ENCODE measurements around the gene CDC20B. TPM values are rescaled to one million over a fixed set of nuclear protein-coding genes. Genes with fewer than 3 reads are reported as not detected.

Gene CDC20B
- total RNA-seq, 4 donors from 2014 or later, result not detected

DNA sequence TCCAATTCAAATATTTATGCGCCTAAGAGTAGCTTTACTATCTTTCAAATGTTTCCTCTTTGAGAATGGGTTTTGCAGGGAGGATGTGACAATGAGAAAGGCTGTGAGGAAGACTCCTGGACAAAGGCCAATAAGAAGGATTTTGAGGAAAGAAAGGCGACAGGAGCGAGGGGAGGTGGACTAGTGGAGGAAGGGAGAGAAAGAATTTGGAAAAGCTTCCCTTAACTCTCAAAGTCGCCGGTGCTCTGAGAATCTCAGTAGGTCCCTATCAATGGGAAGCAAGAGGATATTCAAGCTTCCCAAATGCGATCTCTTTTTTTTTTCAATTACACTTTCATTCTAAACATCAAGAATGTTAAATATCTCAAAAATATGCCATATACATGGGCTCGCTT, 2.8 kb upstream of the CDC20B start:
- TF ChIP-seq CTCF (IDR thresholded peaks at IDR 0.05; ENCODE audit: low read depth), result no peak

DNA sequence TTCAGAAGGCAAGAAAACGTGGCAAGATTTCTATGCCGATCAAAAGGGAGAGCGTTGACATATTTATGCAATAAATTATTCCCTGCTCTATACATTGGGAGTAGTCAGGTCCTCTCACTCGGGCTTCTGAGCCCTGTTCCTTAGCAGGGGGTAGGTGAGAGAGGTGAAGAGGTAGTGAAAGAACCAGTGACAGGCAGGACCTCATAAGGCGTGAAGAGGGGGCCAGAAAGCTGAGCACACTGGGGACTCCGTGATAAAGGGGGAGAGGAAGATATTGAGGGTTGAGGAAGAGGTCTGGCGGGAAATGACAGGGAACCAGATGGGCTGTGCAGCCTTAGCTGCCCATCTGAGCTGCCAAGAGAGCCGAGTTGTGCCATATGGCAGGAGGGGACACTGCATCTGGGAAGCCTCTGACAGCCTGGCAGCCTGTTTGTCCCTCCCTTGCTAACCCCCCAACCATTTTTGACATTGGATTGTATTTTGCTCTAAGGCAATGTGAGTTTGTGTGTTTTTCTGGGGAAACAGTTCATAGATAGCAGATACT, 782 bp upstream of the CDC20B start:
- TF ChIP-seq CTCF (IDR thresholded peaks at IDR 0.05; ENCODE audit: low read depth), result no peak

- no peak for TF ChIP-seq CTCF (IDR thresholded peaks at IDR 0.05; ENCODE audit: low read depth)
Measured at GRCh38 chr5:55172051-55172899, 702 bp downstream of the CDC20B start.

DNA sequence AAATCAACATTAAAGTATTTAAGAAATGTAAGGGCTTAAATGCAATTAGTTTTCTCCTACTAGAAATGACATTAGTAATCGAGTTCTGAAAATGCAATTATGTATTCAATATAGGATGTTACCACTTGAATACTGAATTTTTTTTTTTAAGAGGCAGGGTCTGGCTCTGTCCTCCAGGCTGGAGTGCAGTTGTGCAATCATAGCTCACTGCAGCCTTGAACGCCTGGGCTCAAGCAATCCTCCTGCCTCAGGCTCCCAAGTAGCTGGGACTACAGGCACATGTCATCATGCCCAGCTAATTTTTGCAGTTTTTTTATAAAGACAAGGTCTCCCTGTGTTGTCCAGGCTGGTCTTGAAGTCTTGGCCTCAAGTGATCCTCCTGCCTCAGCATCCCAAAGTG, 1.5 kb downstream of the CDC20B start:
- TF ChIP-seq CTCF (IDR thresholded peaks at IDR 0.05; ENCODE audit: low read depth), result no peak

DNA sequence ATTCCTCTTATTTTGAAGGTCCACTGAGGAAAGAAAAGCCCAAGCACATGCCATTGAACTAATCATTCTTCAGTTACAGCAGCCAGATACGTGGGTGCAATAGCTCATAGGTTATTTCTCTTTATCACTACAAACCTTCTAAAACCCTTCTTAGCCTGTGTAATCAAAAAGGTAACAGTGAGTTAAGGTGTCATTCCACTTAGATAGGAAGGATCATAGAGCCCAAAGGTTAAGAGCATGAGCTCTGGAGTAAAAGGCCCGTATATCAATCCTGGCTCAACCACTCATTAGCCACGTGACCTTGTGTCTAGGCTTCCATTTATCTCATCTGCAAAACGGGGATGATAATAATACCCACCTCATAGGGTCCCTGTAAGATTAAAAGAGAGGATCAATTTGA, 10.3 kb downstream of the CDC20B start:
- no peak for TF ChIP-seq CTCF (IDR thresholded peaks at IDR 0.05; ENCODE audit: low read depth)

DNA sequence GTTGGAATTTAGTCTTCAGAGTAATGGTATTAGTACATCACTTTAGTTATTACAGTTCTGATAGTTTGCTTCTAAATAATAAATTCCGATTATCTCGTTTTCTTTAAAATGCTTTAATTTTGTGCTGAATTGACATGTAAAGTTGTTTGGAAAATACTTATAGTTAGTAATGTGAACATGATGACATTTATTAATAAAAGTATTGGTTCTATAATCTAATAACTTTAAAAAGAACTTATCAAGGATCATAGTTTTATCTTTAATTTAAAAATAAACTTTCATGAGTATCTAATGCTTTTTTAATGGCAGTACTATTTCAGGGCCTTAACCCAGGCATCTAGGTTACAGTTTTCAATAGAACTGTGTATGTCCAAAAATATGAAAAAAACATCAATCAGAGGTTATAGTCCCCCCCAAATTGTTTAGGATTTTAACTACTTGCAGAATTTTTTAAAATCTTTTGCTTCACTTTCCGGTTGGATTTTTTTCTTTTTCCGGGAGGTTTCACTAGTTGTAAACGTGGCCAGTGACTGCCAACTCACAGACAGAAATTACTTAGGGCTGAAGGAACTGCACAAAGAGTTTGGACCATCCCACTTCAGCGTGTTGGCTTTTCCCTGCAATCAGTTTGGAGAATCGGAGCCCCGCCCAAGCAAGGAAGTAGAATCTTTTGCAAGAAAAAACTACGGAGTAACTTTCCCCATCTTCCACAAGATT, 12.3 kb downstream of the CDC20B start:
- no peak for TF ChIP-seq CTCF (IDR thresholded peaks at IDR 0.05; ENCODE audit: low read depth)
